Activated naive CD8-positive, alpha-beta T cell treated with anti-CD3 and anti-CD28 coated beads, Interleukin-2, amount 10 ng/mL, durations not matched to agents 7 days and 5 days (primary cell): Measurements from ENCODE around the gene PTPRG. TPM values are rescaled to one million over a fixed set of nuclear protein-coding genes. Genes with fewer than 3 reads are reported as not detected.

Source experiments
- ATAC-seq: fragments of 150-1000 bp; cut with Tn5 transposase; one replicate; pipeline ENCODE4 v1.10.0; 2021; ENCODE audit warnings: low read depth, moderate library complexity
- POLR2A ChIA-PET: fragments of 350-600 bp; sonication (Branson Sonifier 250); formaldehyde crosslinking; loops from one replicate; lab custom pipeline; 2021; ENCODE audit warnings: antibody characterized with exemption; lab: Charles Lee
- DNase-seq: peaks from one replicate; pipeline ENCODE4 v3.0.0; 2021
- H3K27ac Mint-ChIP-seq: one replicate; pipeline ENCODE4 v1.8.0; 2022; ENCODE audit warnings: mild to moderate bottlenecking, mixed read lengths
- H3K27me3 Mint-ChIP-seq: one replicate; pipeline ENCODE4 v1.8.0; 2022; ENCODE audit warnings: mild to moderate bottlenecking, moderate library complexity, mixed read lengths
- H3K36me3 Mint-ChIP-seq: one replicate; pipeline ENCODE4 v1.8.0; 2021; ENCODE audit warnings: mild to moderate bottlenecking, mixed read lengths
- H3K4me1 Mint-ChIP-seq: one replicate; pipeline ENCODE4 v1.8.0; 2021; ENCODE audit warnings: mixed read lengths
- H3K4me3 Mint-ChIP-seq: one replicate; pipeline ENCODE4 v1.8.0; 2022; ENCODE audit warnings: mild to moderate bottlenecking, moderate library complexity, mixed read lengths
- H3K9me3 Mint-ChIP-seq: one replicate; pipeline ENCODE4 v1.8.0; 2021; ENCODE audit warnings: mixed read lengths
- total RNA-seq, 2 experiments: library from RNA; stranded (reverse); gene quantifications; one replicate each; pipeline ENCODE4 v1.2.3, GENCODE V29; 2021

Gene PTPRG
- total RNA-seq, 2 experiments from 2014 or later, result not detected

- no peaks in the 10 kb centered on the region for H3K36me3 Mint-ChIP-seq
- POLR2A ChIA-PET, result no interaction called here
- H3K27me3 Mint-ChIP-seq, result no peaks in the 10 kb centered on the region
- ATAC-seq, result no peak
- no peak overlapping the region for H3K4me3 Mint-ChIP-seq
- no peak for DNase-seq
- H3K9me3 Mint-ChIP-seq, result no peaks in the 10 kb centered on the region
- no peak overlapping the region for H3K27ac Mint-ChIP-seq
- no peaks in the 10 kb centered on the region for H3K4me1 Mint-ChIP-seq
Observed at GRCh38 chr3:61783993-61784718, 222.8 kb downstream of the PTPRG start.

- no peak overlapping the region for H3K4me3 Mint-ChIP-seq
- no peaks in the 10 kb centered on the region for H3K9me3 Mint-ChIP-seq
- POLR2A ChIA-PET, result no interaction called here
- H3K27me3 Mint-ChIP-seq, result no peaks in the 10 kb centered on the region
- DNase-seq (no peak), ATAC-seq (no peak)
- H3K27ac Mint-ChIP-seq, result no peak overlapping the region
- no peaks in the 10 kb centered on the region for H3K4me1 Mint-ChIP-seq
- H3K36me3 Mint-ChIP-seq, result no peaks in the 10 kb centered on the region
Observed at GRCh38 chr3:61788623-61789507, 227.5 kb downstream of the PTPRG start.

GRCh38 chr3:61789861-61790260, 228.5 kb downstream of the PTPRG start:
- no peaks in the 10 kb centered on the region for H3K36me3 Mint-ChIP-seq
- H3K27ac Mint-ChIP-seq, result no peak overlapping the region
- H3K4me3 Mint-ChIP-seq, result no peak overlapping the region
- H3K4me1 Mint-ChIP-seq, result no peaks in the 10 kb centered on the region
- H3K9me3 Mint-ChIP-seq, result no peaks in the 10 kb centered on the region
- POLR2A ChIA-PET, result no interaction called here
- DNase-seq (no peak), ATAC-seq (no peak)
- H3K27me3 Mint-ChIP-seq, result no peaks in the 10 kb centered on the region

GRCh38 chr3:61790411-61790810, 229.0 kb downstream of the PTPRG start:
- H3K36me3 Mint-ChIP-seq, result no peaks in the 10 kb centered on the region

GRCh38 chr3:61793056-61793455, 231.7 kb downstream of the PTPRG start:
- POLR2A ChIA-PET, result no interaction called here
- ATAC-seq (no peak), DNase-seq (no peak)
- Mint-ChIP-seq H3K27ac (no peak overlapping the region), H3K9me3 (no peaks in the 10 kb centered on the region), H3K4me3 (no peak overlapping the region), H3K36me3 (no peaks in the 10 kb centered on the region), H3K27me3 (no peaks in the 10 kb centered on the region), H3K4me1 (no peaks in the 10 kb centered on the region)

More at GRCh38 chr3:61790411-61790810, 229.0 kb downstream of the PTPRG start:
- H3K4me1 Mint-ChIP-seq, result no peaks in the 10 kb centered on the region
- no peak for DNase-seq
- no peaks in the 10 kb centered on the region for H3K27me3 Mint-ChIP-seq
- POLR2A ChIA-PET, result no interaction called here
- H3K27ac Mint-ChIP-seq, result no peak overlapping the region
- no peak overlapping the region for H3K4me3 Mint-ChIP-seq
- ATAC-seq, result no peak
- no peaks in the 10 kb centered on the region for H3K9me3 Mint-ChIP-seq

GRCh38 chr3:61793521-61793920, 232.2 kb downstream of the PTPRG start:
- no peaks in the 10 kb centered on the region for H3K4me1 Mint-ChIP-seq
- H3K27ac Mint-ChIP-seq, result no peak overlapping the region
- DNase-seq (no peak), ATAC-seq (no peak)
- H3K9me3 Mint-ChIP-seq, result no peaks in the 10 kb centered on the region
- no peak overlapping the region for H3K4me3 Mint-ChIP-seq
- H3K36me3 Mint-ChIP-seq, result no peaks in the 10 kb centered on the region
- POLR2A ChIA-PET, result no interaction called here
- no peaks in the 10 kb centered on the region for H3K27me3 Mint-ChIP-seq

GRCh38 chr3:61794341-61794740, 233.0 kb downstream of the PTPRG start:
- POLR2A ChIA-PET, result no interaction called here

GRCh38 chr3:61794961-61795360, 233.6 kb downstream of the PTPRG start:
- Mint-ChIP-seq H3K4me3 (no peak overlapping the region), H3K27me3 (no peaks in the 10 kb centered on the region), H3K36me3 (no peaks in the 10 kb centered on the region), H3K9me3 (no peaks in the 10 kb centered on the region), H3K4me1 (no peaks in the 10 kb centered on the region), H3K27ac (no peak overlapping the region)
- no peak for ATAC-seq
- no peak for DNase-seq
- POLR2A ChIA-PET, result no interaction called here

More at GRCh38 chr3:61794341-61794740, 233.0 kb downstream of the PTPRG start:
- no peaks in the 10 kb centered on the region for H3K9me3 Mint-ChIP-seq
- no peaks in the 10 kb centered on the region for H3K4me1 Mint-ChIP-seq
- H3K4me3 Mint-ChIP-seq, result no peak overlapping the region
- no peak for ATAC-seq
- H3K27ac Mint-ChIP-seq, result no peak overlapping the region
- H3K36me3 Mint-ChIP-seq, result no peaks in the 10 kb centered on the region
- H3K27me3 Mint-ChIP-seq, result no peaks in the 10 kb centered on the region
- DNase-seq, result no peak

GRCh38 chr3:61796088-61796680, 234.8 kb downstream of the PTPRG start:
- no peaks in the 10 kb centered on the region for H3K9me3 Mint-ChIP-seq
- H3K27ac Mint-ChIP-seq, result no peak overlapping the region
- H3K36me3 Mint-ChIP-seq, result no peaks in the 10 kb centered on the region
- DNase-seq, result no peak
- POLR2A ChIA-PET, result no interaction called here
- no peak overlapping the region for H3K4me3 Mint-ChIP-seq
- H3K4me1 Mint-ChIP-seq, result no peaks in the 10 kb centered on the region
- no peaks in the 10 kb centered on the region for H3K27me3 Mint-ChIP-seq
- ATAC-seq, result no peak

GRCh38 chr3:61796911-61797310, 235.5 kb downstream of the PTPRG start:
- no peak for DNase-seq
- Mint-ChIP-seq H3K27me3 (no peaks in the 10 kb centered on the region), H3K36me3 (no peaks in the 10 kb centered on the region), H3K4me3 (no peak overlapping the region), H3K4me1 (no peaks in the 10 kb centered on the region), H3K9me3 (no peaks in the 10 kb centered on the region), H3K27ac (no peak overlapping the region)
- no peak for ATAC-seq
- POLR2A ChIA-PET, result no interaction called here

GRCh38 chr3:61802772-61803171, 241.4 kb downstream of the PTPRG start:
- H3K36me3 Mint-ChIP-seq, result no peaks in the 10 kb centered on the region
- H3K27me3 Mint-ChIP-seq, result no peaks in the 10 kb centered on the region
- no peak overlapping the region for H3K27ac Mint-ChIP-seq
- POLR2A ChIA-PET, result no interaction called here
- H3K4me1 Mint-ChIP-seq, result no peaks in the 10 kb centered on the region
- H3K9me3 Mint-ChIP-seq, result no peaks in the 10 kb centered on the region
- ATAC-seq (no peak), DNase-seq (no peak)
- H3K4me3 Mint-ChIP-seq, result no peak overlapping the region

- no peak overlapping the region for H3K4me3 Mint-ChIP-seq
- H3K27me3 Mint-ChIP-seq, result no peaks in the 10 kb centered on the region
- ATAC-seq (no peak), DNase-seq (no peak)
- H3K4me1 Mint-ChIP-seq, result no peaks in the 10 kb centered on the region
- no peak overlapping the region for H3K27ac Mint-ChIP-seq
- POLR2A ChIA-PET, result no interaction called here
- no peaks in the 10 kb centered on the region for H3K9me3 Mint-ChIP-seq
- H3K36me3 Mint-ChIP-seq, result no peaks in the 10 kb centered on the region
Observed at GRCh38 chr3:61803983-61804382, 242.6 kb downstream of the PTPRG start.

GRCh38 chr3:61804782-61805181, 243.4 kb downstream of the PTPRG start:
- POLR2A ChIA-PET, result no interaction called here
- no peak for DNase-seq
- H3K4me1 Mint-ChIP-seq, result no peaks in the 10 kb centered on the region

More at GRCh38 chr3:61804782-61805181, 243.4 kb downstream of the PTPRG start:
- H3K36me3 Mint-ChIP-seq, result no peaks in the 10 kb centered on the region
- no peak overlapping the region for H3K27ac Mint-ChIP-seq
- H3K4me3 Mint-ChIP-seq, result no peak overlapping the region
- no peaks in the 10 kb centered on the region for H3K9me3 Mint-ChIP-seq
- ATAC-seq, result no peak
- H3K27me3 Mint-ChIP-seq, result no peaks in the 10 kb centered on the region
